GM18870 (cell line): ENCODE data around the gene SERINC2.

Experiments used
- ATAC-seq: cut with Tn5 transposase; IDR thresholded peaks from one replicate; pipeline ENCODE4 v1.9.1; 2021; ENCODE audit warnings: moderate library complexity; ENCODE audit not compliant: unreplicated experiment

Gene SERINC2

GRCh38 chr1:31412205-31412604, 808 bp upstream of the SERINC2 start:
- no peak for ATAC-seq

- ATAC-seq: no peak
Measured at GRCh38 chr1:31413405-31414001, 490 bp downstream of the SERINC2 start.

GRCh38 chr1:31414980-31415370, 2.0 kb downstream of the SERINC2 start:
- ATAC-seq: no peak

GRCh38 chr1:31415658-31416057, 2.6 kb downstream of the SERINC2 start:
- no peak for ATAC-seq

GRCh38 chr1:31416101-31416736, 3.2 kb downstream of the SERINC2 start:
- no peak for ATAC-seq

GRCh38 chr1:31417148-31417547, 4.1 kb downstream of the SERINC2 start:
- ATAC-seq: no peak

GRCh38 chr1:31418626-31419323, 5.8 kb downstream of the SERINC2 start:
- no peak for ATAC-seq

- ATAC-seq: no peak
Measured at GRCh38 chr1:31420716-31421115, 7.7 kb downstream of the SERINC2 start.

- no peak for ATAC-seq
Measured at GRCh38 chr1:31421371-31422040, 8.5 kb downstream of the SERINC2 start.

GRCh38 chr1:31422505-31423319, 9.7 kb downstream of the SERINC2 start:
- ATAC-seq: no peak

- ATAC-seq: peak; percentile 79
Measured at GRCh38 chr1:31423418-31423947, 10.5 kb downstream of the SERINC2 start.

GRCh38 chr1:31424568-31424967, 11.6 kb downstream of the SERINC2 start:
- no peak for ATAC-seq

- no peak for ATAC-seq
Measured at GRCh38 chr1:31425301-31426081, 12.5 kb downstream of the SERINC2 start.

GRCh38 chr1:31426249-31426922, 13.4 kb downstream of the SERINC2 start:
- no peak for ATAC-seq

GRCh38 chr1:31427322-31427721, 14.3 kb downstream of the SERINC2 start:
- no peak for ATAC-seq

GRCh38 chr1:31428436-31429221, 15.6 kb downstream of the SERINC2 start:
- ATAC-seq: no peak

GRCh38 chr1:31429583-31429982, 16.6 kb downstream of the SERINC2 start:
- no peak for ATAC-seq
